CD14-positive monocyte (primary cell): Measurements from ENCODE around the gene BUD13. TPM values are rescaled to one million over a fixed set of nuclear protein-coding genes. Genes with fewer than 3 reads are reported as not detected.

Experiments
- DNase-seq, 3 donors: peaks; one replicate each; pipeline ENCODE4 v3.0.0-alpha.2; 2011 to 2022
- H2AFZ ChIP-seq: 2 replicates; pipeline ENCODE4 v1.6.0; 2012; ENCODE audit warnings: mild to moderate bottlenecking, low read depth, low read length, inconsistent platforms; ENCODE audit not compliant: insufficient read depth, poor library complexity, severe bottlenecking
- H3K27ac ChIP-seq, 2 donors: 1 replicate in 1 of 2; 2 replicates in 1 of 2; pipeline ENCODE4 v1.5.1; 2012 to 2013; ENCODE audit warnings: low read length in 2 of 2, control low read depth in 1 of 2, inconsistent platforms in 1 of 2, low read depth in 1 of 2, mild to moderate bottlenecking in 1 of 2
- H3K27me3 ChIP-seq, 2 donors: one replicate each; pipeline versions ENCODE4 v1.6.0 to v1.6.1; 2011 to 2013; ENCODE audit warnings: low read length in 2 of 2; ENCODE audit not compliant: control insufficient read depth in 2 of 2, insufficient read depth in 2 of 2
- H3K36me3 ChIP-seq, 2 donors: replicated peaks in 1 of 2; 1 replicate in 1 of 2; 2 replicates in 1 of 2; pipeline versions ENCODE4 v1.5.1 to v1.6.1; 2012 to 2013; ENCODE audit warnings: low read length in 2 of 2, control low read depth in 1 of 2, inconsistent platforms in 1 of 2, mild to moderate bottlenecking in 1 of 2; ENCODE audit not compliant: insufficient read depth in 2 of 2, control insufficient read depth in 1 of 2
- H3K4me1 ChIP-seq, 2 donors: 1 replicate in 1 of 2; 2 replicates in 1 of 2; pipeline versions ENCODE4 v1.5.1 to v1.6.1; 2012 to 2013; ENCODE audit warnings: low read length in 2 of 2, control low read depth in 1 of 2, inconsistent platforms in 1 of 2, mild to moderate bottlenecking in 1 of 2, moderate library complexity in 1 of 2; ENCODE audit not compliant: insufficient read depth in 2 of 2, control insufficient read depth in 1 of 2
- H3K4me2 ChIP-seq: replicated peaks from 2 replicates; pipeline ENCODE3; 2012; ENCODE audit warnings: low read length, moderate library complexity, mild to moderate bottlenecking; ENCODE audit not compliant: poor library complexity, severe bottlenecking; ENCODE audit errors: extremely low read depth
- H3K4me3 ChIP-seq, 3 experiments: fragments of 200-600 bp in 1 of 3; sonication (generic) in 1 of 3; replicated peaks in 1 of 3; 1 replicate in 2 of 3; 2 replicates in 1 of 3; pipeline ENCODE4 v1.5.1; 2011 to 2013; ENCODE audit warnings: low read length in 3 of 3, mild to moderate bottlenecking in 3 of 3, control low read depth in 2 of 3, low read depth in 2 of 3, inconsistent platforms in 1 of 3, moderate library complexity in 1 of 3
- H3K79me2 ChIP-seq: 2 replicates; pipeline ENCODE4 v1.6.0; 2012; ENCODE audit warnings: mild to moderate bottlenecking, control low read depth, inconsistent platforms, low read length, moderate library complexity; ENCODE audit not compliant: insufficient read depth
- H3K9ac ChIP-seq: 2 replicates; pipeline ENCODE4 v1.6.0; 2017; ENCODE audit warnings: low read length, mild to moderate bottlenecking; ENCODE audit not compliant: insufficient read depth, poor library complexity, severe bottlenecking
- H3K9me3 ChIP-seq, 2 donors: replicated peaks in 1 of 2; 1 replicate in 1 of 2; 2 replicates in 1 of 2; pipeline versions ENCODE4 v1.5.1 to v1.6.1; 2012 to 2013; ENCODE audit warnings: low read length in 2 of 2, control low read depth in 1 of 2; ENCODE audit not compliant: control insufficient read depth in 1 of 2, insufficient read depth in 1 of 2
- H4K20me1 ChIP-seq: 2 replicates; pipeline ENCODE4 v1.6.0; 2012; ENCODE audit warnings: mild to moderate bottlenecking, low read length, control low read depth, moderate library complexity; ENCODE audit not compliant: insufficient read depth
- H3K27ac Mint-ChIP-seq, 7 donors: one replicate each; pipeline ENCODE4 v1.8.0; 2020; ENCODE audit warnings: mild to moderate bottlenecking in 7 of 7, mixed read lengths in 7 of 7, moderate library complexity in 6 of 7, inconsistent platforms in 2 of 7
- H3K27me3 Mint-ChIP-seq, 3 donors: one replicate each; pipeline ENCODE4 v1.8.0; 2021 to 2022; ENCODE audit warnings: low read depth in 3 of 3, mild to moderate bottlenecking in 3 of 3, mixed read lengths in 3 of 3, moderate library complexity in 3 of 3, inconsistent platforms in 1 of 3
- H3K36me3 Mint-ChIP-seq, 2 donors: one replicate each; pipeline ENCODE4 v1.8.0; 2020; ENCODE audit warnings: mixed read lengths in 2 of 2, inconsistent platforms in 1 of 2, mild to moderate bottlenecking in 1 of 2
- H3K4me1 Mint-ChIP-seq: one replicate; pipeline ENCODE4 v1.8.0; 2020; ENCODE audit warnings: mild to moderate bottlenecking, mixed read lengths
- H3K4me3 Mint-ChIP-seq, 2 donors: one replicate each; pipeline ENCODE4 v1.8.0; 2020; ENCODE audit warnings: mild to moderate bottlenecking in 2 of 2, mixed read lengths in 2 of 2, moderate library complexity in 1 of 2
- H3K9me3 Mint-ChIP-seq, 7 donors: one replicate each; pipeline ENCODE4 v1.8.0; 2020 to 2022; ENCODE audit warnings: mixed read lengths in 7 of 7, mild to moderate bottlenecking in 6 of 7, moderate library complexity in 6 of 7, inconsistent platforms in 2 of 7
- CTCF ChIP-seq: fragments of 200-600 bp; IDR thresholded peaks from one replicate; pipeline ENCODE4 v1.8.0; 2022; ENCODE audit warnings: antibody characterized with exemption, mild to moderate bottlenecking
- WGBS: methylation state at CpG from one replicate; pipeline ENCODE4 v1.1.5; 2013; ENCODE audit warnings: missing lambda C conversion rate; ENCODE audit not compliant: insufficient coverage; 5-methylcytosine and 5-hydroxymethylcytosine counted together
- intact Hi-C, 2 donors: fragments of 100-400 bp; cut with micrococcal nuclease; formaldehyde crosslinking; loops; one replicate each; pipeline versions ENCODE4 v1.15.0 to v1.15.1; 2023
- polyA plus RNA-seq, 3 donors: library from polyadenylated mRNA; depleted of rRNA in 1 of 3; unstranded in 2 of 3; stranded (reverse) in 1 of 3; fragments of 300-500 nt in 2 of 3; fragments of >200 nt in 1 of 3; fragmentation: Illumina TruSeq in 2 of 3; gene quantifications; 1 replicate in 2 of 3; 2 replicates in 1 of 3; pipeline ENCODE4 v1.2.3, GENCODE V29; 2012 to 2021

The BUD13 gene
- polyA plus RNA-seq, 3 donors, result 4.2 to 8.7 (median 5.3) TPM

- H3K9ac ChIP-seq, result no peak overlapping the region
- H3K27ac Mint-ChIP-seq, result no peak overlapping the region
- H3K4me2 ChIP-seq, result no peak overlapping the region
- peaks cover 13% of the 10 kb centered on the region for H3K4me1 Mint-ChIP-seq
- no peak overlapping the region for H2AFZ ChIP-seq
- no peaks in the 10 kb centered on the region for H3K79me2 ChIP-seq
- no peaks in the 10 kb centered on the region for H3K36me3 Mint-ChIP-seq
- no peaks in the 10 kb centered on the region for H3K9me3 ChIP-seq
- intact Hi-C loops, result no loop called here
- peaks cover 0 to 6% (median 2%) of the 10 kb centered on the region in 3 donors for H3K27me3 Mint-ChIP-seq
- TF ChIP-seq CTCF, result no peak
- H3K9me3 Mint-ChIP-seq, result peaks cover 0 to 4% (median 0%) of the 10 kb centered on the region in 7 donors
- no peaks in the 10 kb centered on the region for H3K36me3 ChIP-seq
- H3K4me1 ChIP-seq, result no peaks in the 10 kb centered on the region
- no peak for DNase-seq
- no peak overlapping the region for H3K4me3 ChIP-seq
- H3K4me3 Mint-ChIP-seq, result no peak overlapping the region
- WGBS, result no CpG with 5 or more reads among the region's 6 CpGs
- H3K27me3 ChIP-seq, result no peaks in the 10 kb centered on the region
- H3K27ac ChIP-seq, result no peak overlapping the region
- H4K20me1 ChIP-seq, result no peaks in the 10 kb centered on the region
These were observed 41.7 kb upstream of the BUD13 start for GRCh38 chr11:116814502-116814901.

GRCh38 chr11:116813781-116814471, 41.1 kb upstream of the BUD13 start:
- Histone ChIP-seq H3K4me1 (no peaks in the 10 kb centered on the region), H3K79me2 (no peaks in the 10 kb centered on the region), H3K36me3 (no peaks in the 10 kb centered on the region), H4K20me1 (no peaks in the 10 kb centered on the region), H3K9ac (no peak overlapping the region), H3K4me3 (no peak overlapping the region), H3K27ac (no peak overlapping the region), H3K9me3 (no peaks in the 10 kb centered on the region), H3K4me2 (no peak overlapping the region), H3K27me3 (no peaks in the 10 kb centered on the region), H2AFZ (peak overlapping the region; percentile 30)
- no peak for DNase-seq
- H3K27me3 Mint-ChIP-seq, result peaks cover 0 to 6% (median 0%) of the 10 kb centered on the region in 3 donors
- H3K36me3 Mint-ChIP-seq, result no peaks in the 10 kb centered on the region
- H3K4me3 Mint-ChIP-seq, result no peak overlapping the region
- WGBS, result 82% methylated on average over 4 of the region's 5 CpGs
- intact Hi-C loops, result no loop called here
- H3K9me3 Mint-ChIP-seq, result peaks cover 0 to 4% (median 0%) of the 10 kb centered on the region in 7 donors
- peaks cover 13% of the 10 kb centered on the region for H3K4me1 Mint-ChIP-seq
- no peak overlapping the region for H3K27ac Mint-ChIP-seq
- TF ChIP-seq CTCF, result no peak
